NCI-H1694 treated with DMSO at 0.1 percent for 48 hours (cell line): ENCODE results near the gene SMARCAD1.

ENCODE experiments used
- DNase-seq: peaks from one replicate; lab custom pipeline; 2025; lab: John Stamatoyannopoulos, UW

Gene SMARCAD1

GRCh38 chr4:94207469-94208224 is at the start of gene SMARCAD1:
Gene SMARCAD1, plus strand, starts transcription at chr4:94207865. Its CDS starts 530 bp downstream, at chr4:94208395.
- peak; percentile 90 for DNase-seq

GRCh38 chr4:94158883-94159282 is 48.8 kb upstream of the SMARCAD1 start:
- no peak for DNase-seq

- no peak for DNase-seq
Observed at GRCh38 chr4:94159790-94160189, 47.9 kb upstream of the SMARCAD1 start.

- no peak for DNase-seq
Observed at GRCh38 chr4:94160774-94161173, 46.9 kb upstream of the SMARCAD1 start.

GRCh38 chr4:94165256-94165655 is 42.4 kb upstream of the SMARCAD1 start:
- no peak for DNase-seq

GRCh38 chr4:94168321-94168720 is 39.3 kb upstream of the SMARCAD1 start:
- no peak for DNase-seq

- no peak for DNase-seq
Observed at GRCh38 chr4:94169803-94170372, 37.8 kb upstream of the SMARCAD1 start.

GRCh38 chr4:94171616-94172015 is 36.0 kb upstream of the SMARCAD1 start:
- DNase-seq, result no peak

GRCh38 chr4:94175553-94176261 is 32.0 kb upstream of the SMARCAD1 start:
- no peak for DNase-seq

GRCh38 chr4:94177822-94178221 is 29.8 kb upstream of the SMARCAD1 start:
- DNase-seq, result no peak

- no peak for DNase-seq
Observed at GRCh38 chr4:94181815-94182214, 25.9 kb upstream of the SMARCAD1 start.

GRCh38 chr4:94202769-94203168 is 4.9 kb upstream of the SMARCAD1 start:
- DNase-seq, result no peak

- DNase-seq, result no peak
Observed at GRCh38 chr4:94208266-94208665, 601 bp downstream of the SMARCAD1 start.

- no peak for DNase-seq
Observed at GRCh38 chr4:94208918-94209317, 1.3 kb downstream of the SMARCAD1 start.

- DNase-seq, result no peak
Observed at GRCh38 chr4:94211861-94212260, 4.2 kb downstream of the SMARCAD1 start.

- no peak for DNase-seq
Observed at GRCh38 chr4:94214703-94215319, 7.1 kb downstream of the SMARCAD1 start.

GRCh38 chr4:94216394-94216793 is 8.7 kb downstream of the SMARCAD1 start:
- no peak for DNase-seq

GRCh38 chr4:94219402-94219801 is 11.7 kb downstream of the SMARCAD1 start:
- no peak for DNase-seq

- no peak for DNase-seq
Observed at GRCh38 chr4:94221916-94222315, 14.3 kb downstream of the SMARCAD1 start.

- DNase-seq, result no peak
Observed at GRCh38 chr4:94225449-94225848, 17.8 kb downstream of the SMARCAD1 start.

- no peak for DNase-seq
Observed at GRCh38 chr4:94226763-94227162, 19.1 kb downstream of the SMARCAD1 start.

- no peak for DNase-seq
Observed at GRCh38 chr4:94228493-94229216, 21.0 kb downstream of the SMARCAD1 start.
